Measurements from ENCODE around the gene TMPRSS3.

Gene TMPRSS3

DNA sequence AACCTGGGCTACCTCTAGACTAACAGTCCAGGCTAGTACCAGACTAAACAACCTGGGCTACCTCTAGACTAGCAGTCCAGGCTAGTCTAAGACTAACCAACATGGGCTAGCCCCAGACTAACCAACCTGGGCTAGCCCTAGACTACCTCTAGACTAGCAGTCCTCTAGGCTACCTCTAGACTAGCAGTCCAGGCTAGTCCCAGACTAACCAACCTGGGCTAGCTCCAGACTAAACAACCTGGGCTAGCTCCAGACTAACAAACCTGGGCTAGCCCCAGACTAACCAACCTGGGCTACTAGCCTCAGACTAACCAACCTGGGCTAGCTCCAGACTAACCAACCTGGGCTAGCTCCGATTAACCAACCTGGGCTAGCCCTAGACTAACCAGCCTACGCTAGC is 47.1 kb downstream of the TMPRSS3 start:
- no peak for FAIRE-seq

DNA sequence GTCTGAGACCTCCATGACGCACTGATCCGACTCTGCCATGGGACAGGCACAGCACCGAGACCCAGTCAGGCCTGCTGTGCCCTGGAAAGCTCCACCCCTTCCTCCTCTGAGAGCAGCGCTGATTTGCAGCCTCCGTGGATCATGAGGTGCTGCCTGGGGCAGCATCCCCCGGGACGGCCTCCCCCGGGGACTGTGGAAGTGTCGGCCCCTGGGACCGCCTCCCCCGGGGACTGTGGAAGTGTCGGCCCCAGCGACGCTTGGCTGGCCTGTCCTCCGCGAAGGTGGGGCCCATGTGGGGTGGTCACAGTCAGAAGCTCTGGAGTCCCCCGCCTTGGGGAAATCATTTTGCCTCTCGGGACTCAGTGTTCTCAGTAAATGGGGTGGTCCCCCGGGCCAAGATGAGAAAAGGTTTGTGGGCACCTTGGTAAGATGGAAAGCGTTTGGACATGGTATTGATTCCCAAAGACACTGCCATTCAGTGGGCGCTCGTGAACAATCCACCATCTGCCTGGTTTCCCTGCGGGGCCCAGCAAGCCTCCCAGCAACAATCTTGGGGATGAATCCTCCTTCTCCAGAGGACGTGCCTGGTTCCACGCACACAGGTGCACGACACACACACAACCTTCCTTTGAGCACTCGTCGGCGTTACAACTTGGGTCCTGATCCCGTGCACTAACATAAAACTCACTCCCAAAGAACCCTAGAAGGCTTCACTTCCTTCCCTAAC is 48.1 kb downstream of the TMPRSS3 start:
- FAIRE-seq = no peak

DNA sequence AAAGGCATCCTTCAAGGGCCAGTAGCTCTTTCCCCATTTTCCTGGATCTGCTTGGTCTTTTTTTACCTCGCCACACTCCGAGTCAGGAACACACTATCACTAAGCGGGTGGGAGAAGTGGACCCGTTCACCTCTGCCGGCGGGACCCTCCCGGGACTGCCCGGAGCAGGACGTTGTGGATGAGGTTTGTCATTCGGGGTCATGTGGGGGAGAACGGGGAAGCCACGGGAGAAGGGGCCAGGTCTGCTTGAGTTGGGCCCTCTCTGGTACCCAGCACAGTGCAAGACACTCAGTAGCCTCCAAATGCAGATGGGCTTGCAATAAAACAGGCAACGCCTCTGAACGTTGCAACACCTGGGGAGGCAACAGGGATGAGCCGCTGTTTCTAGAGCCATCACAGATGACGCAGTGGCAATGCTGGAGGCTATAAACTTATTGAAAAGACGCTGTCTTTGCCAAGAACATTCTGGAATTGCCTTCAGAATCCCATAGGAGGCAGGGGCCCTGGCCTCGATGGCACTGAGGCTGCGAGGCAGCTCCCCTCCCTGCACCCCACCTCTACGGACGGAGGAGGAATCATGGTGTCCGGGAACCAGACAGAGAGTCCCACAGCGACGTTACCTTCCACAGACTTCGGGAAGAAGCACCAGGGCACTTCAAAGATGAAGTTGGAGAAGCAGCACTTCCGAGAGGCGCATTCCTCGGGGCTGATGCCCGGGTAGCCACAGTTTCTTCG is 48.8 kb downstream of the TMPRSS3 start:
- no peak for FAIRE-seq

DNA sequence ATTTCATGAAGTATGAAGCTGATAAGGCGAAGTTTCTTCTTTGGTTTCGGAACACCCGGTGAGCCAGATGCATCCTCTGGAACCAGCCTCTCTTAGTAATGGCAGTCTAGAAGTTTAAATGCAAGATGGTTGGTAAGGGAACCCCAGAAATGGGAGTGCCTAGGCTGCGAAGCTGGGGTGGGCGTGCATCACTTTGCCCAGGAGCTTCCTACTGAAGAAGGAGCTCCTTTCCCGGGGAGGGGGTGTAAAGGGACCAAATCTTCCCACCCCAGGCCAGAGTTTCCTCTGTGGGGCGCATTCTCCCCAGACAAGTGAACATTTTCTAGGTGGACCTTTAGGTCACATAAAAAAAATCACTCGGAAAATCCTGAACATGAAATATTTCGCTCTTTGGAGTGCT is 49.4 kb downstream of the TMPRSS3 start:
- FAIRE-seq = no peak

DNA sequence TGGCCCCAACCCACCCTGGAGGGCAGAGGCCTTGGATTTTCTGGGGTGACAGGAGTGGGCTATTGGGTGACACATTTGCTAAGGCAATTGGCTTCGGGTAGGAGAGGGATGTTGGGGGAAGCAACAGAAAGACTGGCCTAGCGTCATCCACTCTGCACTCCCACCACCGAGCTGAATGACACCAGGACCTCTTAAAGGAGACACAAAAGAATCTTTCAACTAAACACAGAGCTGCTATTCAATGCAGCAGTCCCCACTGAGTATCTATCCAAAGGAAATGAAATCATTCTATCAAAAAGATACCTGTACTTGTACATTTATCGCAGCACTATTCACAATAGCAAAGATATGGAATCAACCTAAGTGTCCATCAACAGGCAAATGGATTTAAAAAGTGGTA is 51.2 kb downstream of the TMPRSS3 start:
- no peak for FAIRE-seq

DNA sequence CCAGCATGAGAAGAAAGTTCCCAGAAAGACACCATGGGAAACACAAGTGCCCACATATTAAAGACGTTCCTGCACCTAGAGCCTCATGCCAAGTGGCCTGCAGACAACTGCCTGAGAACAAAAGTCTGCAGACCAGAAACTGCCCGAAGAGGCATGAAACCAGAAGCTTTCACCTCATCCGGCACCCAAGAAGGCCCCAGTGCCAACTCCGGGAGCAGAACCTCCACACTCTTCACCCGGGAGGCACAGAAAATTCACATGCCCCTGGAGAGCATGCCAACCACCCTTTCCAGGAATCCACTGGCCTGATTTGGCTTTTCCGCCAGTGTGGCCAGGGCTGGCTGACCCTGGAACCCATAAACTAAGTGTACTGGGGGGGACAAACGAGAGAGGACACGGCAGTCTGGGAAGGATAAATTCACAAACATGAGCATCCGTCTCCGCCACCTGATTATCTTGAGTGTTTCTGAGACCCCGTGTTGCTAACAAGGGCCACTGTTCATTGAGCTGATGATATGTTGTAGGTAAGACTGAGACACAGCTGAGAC is 51.8 kb downstream of the TMPRSS3 start:
- FAIRE-seq = no peak

DNA sequence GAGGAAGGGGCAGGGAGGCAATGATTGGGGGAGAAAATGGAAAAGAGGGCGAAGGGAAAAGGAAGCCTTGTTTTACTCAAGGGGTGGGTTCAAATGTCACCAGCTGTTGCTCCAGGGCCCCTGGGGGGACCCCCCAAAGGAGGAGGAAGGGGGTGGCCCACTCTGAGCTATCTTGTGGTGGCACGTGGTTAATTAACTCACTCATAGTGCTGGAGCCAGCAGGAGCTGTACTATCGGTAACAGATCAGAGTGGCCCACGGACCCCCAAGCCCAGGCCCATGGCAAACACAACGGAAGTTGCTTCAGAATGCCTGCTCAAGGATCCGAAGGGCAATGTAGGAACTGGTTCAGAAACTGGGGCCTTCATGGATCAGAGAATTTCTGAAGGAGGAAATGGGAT is 52.3 kb downstream of the TMPRSS3 start:
- FAIRE-seq = no peak

DNA sequence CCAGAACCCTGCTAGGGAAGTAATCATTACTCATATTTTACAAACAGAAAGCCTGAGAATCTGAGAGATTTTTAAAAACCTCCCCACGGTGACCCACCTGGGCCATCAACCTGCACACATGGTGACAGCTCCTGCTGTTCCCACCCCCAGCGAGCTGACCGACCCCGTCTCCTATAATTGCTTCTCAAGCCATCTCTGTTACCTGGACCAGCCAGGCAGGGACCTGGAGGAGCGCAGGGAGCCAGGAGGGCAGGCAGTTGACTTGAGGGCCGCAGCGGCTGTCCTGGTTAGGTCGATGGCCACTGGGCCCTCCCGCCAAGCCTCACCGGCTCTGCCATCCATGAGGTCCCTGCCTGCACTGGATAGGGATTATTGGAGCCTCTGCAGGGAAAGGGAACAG is 52.8 kb downstream of the TMPRSS3 start:
- FAIRE-seq = no peak

DNA sequence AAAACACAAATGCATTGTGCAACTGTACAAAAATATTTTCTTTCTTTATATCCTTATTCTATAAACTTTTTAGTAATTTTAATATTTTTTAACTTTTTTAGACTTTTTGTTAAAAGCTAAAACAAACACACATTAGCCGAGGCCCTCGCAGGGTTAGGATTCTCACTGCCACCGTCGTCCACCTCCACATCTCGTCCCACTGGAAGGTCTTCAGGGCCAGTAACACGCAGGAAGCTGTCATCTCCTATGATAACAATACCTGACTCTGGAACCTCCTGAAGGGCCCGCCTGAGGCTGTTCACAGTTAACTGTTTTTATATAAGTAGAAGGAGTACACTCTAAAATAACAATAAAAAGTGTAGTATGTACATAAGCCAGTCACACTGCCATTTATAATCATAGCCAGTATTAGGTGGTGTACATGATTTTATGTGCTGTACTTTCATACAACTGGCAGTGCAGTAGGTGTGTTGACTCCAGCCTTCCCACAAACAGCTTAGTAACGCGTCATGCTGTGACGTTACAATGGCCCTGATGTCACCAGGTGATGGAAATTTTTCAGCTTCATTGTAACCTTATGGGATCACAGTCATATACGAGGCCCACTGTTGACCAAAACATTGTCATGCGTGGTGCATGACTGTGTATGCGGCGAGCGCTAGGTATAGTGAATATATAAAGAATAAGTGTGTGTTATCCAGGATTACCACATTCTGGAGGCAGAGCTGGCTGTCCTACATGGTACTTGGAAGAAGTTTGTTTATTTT is 53.9 kb downstream of the TMPRSS3 start:
- FAIRE-seq = no peak

DNA sequence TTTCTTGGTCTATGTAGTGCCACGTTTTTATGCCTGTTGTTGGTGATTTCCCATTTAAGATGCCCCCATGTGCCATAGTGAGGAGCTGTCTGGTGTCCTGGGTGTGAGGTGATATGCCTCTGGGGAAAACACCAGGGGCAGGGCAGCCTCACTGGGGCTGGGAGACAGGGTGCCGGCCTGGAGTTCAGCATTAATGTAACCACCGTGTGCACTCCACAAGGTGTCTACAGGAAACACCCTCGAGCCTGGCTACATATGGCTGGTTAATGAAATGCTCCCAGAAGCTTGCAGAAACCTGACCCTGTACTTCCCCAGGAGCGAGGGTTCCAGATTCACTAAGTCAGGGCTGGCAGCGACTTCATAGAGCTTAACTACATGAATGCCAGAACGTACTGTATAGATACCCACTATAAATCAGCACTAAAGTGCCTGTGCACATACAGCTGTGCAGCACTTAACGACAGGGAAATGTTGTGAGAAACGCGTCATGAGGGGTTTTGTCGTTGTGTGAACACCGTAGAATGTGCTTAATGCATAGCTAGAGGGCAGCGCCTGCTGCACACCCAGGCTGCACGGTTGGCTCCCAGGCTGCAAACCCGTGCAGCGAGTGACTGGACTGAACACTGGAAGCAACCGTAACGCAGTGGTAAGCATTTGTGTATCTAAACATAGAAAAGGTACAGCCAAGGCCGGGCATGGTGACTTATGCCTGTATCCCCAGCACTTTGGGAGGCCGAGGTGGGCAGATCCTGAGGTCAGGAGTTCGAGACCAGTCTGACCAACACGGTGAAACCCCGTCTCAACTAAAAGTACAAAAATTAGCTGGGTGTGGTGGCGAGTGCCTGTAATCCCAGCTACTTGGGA is 55.4 kb downstream of the TMPRSS3 start:
- FAIRE-seq = no peak

DNA sequence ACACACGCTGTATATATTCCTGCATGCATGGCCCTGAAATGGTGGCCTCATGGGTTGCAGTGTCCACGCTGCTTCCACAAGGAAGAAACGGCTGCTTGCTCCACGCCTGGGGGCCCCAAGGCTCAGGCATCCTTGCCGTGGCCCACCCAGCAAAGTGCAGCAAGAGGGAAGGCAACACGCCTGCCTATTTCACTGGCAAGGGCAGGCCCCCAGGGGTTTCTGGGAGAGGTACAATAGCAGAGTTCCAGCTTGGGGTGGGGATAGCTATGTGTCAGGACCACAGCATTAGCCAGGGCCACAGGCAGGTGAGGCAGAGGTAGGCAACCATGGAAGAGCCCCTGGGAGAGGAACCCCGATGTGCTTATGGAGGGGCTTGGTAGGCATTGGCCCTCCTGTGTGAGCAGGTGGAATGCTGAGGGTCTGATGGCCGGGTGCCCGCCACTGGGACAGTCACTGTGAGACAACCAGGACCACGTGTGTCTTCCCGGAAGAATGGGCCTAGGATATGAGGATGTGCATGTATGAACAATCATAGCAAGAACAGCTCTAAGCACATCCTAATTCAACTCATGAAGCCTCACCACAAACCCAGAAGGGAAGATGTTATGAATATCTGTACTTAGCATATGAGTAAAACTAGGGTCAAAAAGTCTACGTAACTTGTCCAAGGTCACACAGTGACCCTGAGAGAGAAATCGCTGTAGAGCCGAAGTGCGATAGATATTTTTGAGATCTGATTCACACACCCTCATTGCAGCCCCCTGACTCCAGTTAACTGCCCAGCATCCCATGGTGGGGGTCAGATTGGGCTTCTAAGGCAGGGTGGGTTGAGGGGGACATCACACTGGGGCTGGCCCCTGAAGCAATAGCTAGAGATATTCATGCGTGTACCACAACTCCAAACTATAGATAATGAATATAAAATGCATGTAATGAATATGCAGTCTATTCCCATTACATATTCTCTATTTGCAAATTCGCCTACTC is 56.8 kb downstream of the TMPRSS3 start:
- FAIRE-seq = no peak

DNA sequence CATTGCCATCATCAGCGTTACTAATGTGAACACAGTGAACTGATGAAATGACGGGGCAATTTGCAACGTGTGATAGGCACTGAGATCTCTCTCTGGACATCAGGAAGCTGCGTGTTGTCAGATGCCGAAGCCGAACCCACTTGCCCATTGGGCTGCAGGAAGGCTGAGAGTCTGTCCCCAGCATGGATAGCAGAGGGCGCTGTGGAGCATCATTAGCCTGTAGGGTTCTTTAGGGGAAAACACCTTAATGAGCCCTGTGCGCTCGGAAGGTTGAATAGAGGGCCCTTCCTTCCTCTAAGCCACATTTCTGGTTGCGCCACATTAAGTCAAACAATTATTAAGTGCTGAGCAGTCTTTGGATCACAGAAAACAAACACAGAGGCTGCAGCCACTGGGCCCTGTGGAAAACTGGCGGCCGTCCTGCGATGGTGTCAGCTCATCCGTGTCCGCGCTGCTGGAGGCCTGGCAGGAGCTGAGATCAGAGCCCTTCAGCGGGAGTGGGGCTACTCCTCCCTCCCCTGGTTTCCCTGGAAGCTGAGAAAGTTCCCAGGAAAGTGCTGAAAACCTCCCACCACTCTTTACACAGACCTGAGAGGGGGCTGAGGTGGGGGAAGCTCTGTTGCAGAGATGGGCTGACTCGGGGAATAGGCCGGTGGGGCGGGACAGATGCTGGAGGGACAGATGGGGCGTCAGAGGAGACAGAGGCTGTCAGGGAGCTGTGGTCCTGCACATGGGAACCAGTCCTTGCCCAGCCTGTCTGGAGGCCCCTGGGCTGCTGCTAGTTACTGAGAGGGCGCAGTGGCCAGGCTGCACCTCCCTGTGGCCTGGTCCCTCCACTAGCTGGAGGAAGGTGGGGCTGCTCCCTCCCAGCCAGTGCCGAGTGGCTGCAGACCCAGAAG is 57.8 kb downstream of the TMPRSS3 start:
- no peak for FAIRE-seq

DNA sequence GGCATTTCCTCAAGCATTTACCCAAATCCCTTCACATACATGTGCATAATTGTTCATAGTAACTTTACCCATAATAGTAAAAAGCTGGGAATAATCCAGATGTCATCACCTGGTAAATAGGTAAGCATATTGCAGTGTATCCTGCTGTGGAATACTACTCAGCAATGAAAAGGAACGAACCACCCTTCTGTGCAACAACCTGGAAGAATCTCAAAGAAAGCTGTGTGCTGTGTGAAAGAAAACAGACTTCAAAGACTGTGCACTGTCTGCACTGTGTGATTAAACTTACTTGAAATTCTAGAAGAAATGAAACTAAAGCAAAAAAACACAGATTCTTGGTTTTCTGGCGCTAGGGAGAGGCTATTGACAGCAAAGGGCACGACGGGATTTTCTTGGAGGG is 58.6 kb downstream of the TMPRSS3 start:
- FAIRE-seq = no peak

DNA sequence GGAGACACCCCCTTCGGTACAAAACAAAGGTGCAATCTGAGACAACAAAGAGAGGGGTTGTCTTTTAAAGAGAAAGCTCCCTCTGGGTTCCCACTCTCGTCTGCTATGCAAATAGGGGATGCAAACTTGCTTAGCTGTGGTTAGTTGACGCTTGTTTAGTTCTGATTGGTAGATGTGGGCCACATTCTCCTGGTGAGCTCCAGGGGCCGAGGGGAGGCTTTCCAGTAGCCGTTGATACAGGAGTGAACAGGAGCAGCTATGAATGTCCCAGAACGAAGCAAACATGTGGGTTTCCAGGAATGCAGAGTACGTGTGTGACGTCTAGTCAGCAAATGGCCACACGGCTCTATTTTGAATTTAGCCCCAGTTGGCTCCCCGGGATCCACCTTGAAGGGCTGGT is 59.8 kb downstream of the TMPRSS3 start:
- FAIRE-seq = no peak

DNA sequence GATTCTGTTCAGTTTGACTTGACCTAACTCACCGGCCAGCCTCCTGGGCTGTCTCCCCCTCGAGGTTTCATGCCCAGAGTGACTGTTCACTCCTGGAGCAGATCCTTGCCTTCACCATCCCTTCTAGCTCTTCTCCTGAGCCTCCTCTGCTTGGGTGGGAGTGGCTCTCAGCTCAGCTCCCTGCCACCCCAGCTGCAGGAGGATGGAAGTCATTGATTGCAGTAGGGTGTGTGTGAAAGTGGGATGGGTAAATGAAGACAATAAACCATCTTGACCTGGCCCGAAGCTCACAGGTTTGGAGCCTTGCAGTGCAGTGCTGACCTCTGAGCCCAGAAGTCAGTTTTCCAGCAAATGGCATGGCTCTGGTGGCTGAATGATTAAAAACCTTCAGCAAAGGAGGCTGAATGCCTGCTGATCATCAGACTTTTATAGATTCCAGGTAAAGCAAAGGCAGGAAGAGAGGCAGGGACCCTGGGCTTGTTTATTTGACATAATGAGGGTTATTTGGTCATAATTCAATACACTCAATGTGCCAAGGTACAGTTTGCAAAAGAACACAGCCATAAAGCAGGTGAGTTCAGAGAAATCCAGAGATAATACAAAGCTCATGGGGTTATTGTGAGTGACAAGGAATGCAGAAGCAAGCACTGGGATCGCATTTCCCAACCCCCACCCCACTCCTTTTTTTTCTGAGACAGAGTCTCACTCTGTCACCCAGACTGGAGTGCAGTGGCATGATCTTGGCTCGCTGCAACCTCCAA is 63.1 kb downstream of the TMPRSS3 start:
- no peak for FAIRE-seq

DNA sequence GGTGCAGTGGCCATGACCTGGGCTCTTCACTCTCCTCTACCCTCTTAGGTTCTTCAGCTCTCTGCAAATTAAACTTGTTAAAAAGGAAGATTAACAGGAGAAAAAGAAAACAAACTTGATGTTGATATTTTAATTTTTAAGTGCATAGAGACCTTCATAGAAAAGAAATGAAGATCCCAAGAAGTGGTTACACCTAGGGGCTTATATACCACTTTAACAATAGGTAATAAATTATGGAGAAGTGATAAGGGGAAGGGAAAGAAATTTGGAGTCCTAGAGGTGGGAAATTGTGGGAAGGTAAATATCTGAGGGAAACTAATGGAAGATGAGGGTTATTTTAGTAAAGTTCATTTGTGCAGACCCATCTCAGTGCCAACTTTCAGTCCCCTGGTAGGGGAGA is 64.2 kb downstream of the TMPRSS3 start:
- no peak for FAIRE-seq

DNA sequence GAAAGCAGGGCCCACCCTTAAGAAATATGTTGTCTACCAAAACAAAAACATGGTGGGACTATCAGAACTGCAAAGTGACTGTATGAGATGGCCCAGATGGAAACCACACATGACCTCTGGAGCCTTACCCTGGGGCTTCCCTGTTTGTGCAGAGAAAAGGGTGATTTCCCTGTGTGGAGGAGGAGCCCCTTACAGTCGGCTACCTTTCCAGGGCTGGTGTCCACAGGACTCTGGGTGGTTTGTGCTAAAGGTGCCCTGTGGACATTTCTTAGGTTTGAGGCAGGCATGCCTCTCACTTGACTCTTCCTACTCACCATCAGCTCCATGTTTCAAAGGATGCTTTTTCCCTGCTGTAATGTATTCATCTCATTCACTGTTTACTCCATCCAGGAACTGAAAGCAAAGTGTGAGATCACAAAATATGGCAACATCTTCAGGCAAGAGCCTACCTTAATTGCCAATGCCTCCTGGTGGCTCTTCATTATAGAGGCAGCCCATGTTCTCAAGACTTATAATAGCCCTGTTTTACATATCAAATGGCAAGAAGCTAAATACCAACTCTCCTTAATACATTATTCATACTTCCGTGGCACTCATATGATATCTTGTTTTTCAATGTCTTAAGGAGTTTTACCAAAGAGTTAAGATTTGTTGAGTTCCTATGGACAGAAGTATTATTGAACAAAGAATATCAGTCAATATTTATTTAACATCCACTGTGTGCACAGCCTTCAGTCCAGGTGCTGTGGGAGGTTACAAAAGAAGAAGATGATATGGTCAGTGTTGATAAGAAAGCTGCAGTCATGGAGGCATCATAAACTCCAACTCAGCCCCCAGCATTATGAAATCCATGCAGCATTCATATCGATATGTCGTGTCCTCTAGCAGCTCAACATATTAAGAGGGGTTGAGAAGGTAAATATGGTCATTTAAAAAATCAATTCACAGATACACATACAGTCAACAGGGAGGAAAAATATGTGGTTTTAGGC is 65.2 kb downstream of the TMPRSS3 start:
- no peak for FAIRE-seq

DNA sequence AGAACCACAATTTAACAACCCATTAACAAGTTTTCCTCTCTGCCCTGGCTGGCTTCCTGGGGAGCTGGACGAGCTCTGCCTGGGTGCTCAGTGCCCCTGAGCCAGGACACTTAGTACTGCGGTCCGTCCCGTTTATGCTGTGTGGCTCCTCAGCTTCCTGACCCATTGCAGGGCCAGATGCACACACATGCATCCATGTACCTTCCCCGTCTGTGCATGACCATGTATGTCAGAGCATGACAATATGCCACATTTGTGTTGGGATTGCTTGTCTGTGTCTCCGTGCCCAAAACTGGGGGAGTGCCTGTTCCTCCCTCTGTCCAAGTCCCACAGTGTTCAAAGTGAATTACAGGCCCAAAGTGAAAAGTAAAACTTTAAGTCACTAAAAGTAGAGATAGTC is 71.0 kb downstream of the TMPRSS3 start:
- no peak for FAIRE-seq
